ENCODE measurements around the gene PTPRD. TPM values are rescaled to one million over a fixed set of nuclear protein-coding genes. Genes with fewer than 3 reads are reported as not detected.

Gene PTPRD
- total RNA-seq, 1 experiment from 2014 or later, result not detected

DNA sequence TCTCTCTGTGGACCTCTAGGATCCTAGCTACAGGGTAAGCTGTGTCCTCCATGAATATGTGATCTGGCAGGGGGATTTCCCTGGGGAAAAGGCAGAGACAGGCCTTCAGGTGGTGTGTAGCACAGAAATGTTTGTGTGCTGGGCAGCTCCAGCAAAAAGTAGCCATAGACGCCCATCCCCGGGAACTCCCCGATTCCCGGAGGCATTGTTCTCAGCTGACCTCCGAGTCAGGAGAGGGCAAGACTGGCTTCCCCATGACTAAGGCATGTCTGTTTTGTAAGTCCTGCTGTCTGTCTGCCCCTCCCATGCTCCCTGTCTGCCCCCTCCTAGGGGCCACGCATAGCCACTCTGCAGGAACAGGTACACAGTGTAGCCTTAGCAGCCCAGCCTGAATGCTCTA lies 834.5 kb downstream of the PTPRD start:
- intact Hi-C loops (cut with micrococcal nuclease; ENCODE audit: unreplicated experiment), result no loop called here
- ChIA-PET CTCF (no interaction called here), POLR2A (no interaction called here)
- no peaks in the 10 kb centered on the region for H3K27me3 ChIP-seq (ENCODE audit: control insufficient read depth, insufficient read depth, low read length)
- TF ChIP-seq SIN3A (IDR thresholded peaks at IDR 0.05; ENCODE audit: borderline replicate concordance, insufficient read depth, low read depth, low read length) (no peak), POLR2AphosphoS5 (IDR thresholded peaks at IDR 0.05; ENCODE audit: low read depth, low read length) (no peak), TCF7L2 (IDR thresholded peaks at IDR 0.05; ENCODE audit: low read depth, low read length) (no peak)
- H3K4me1 ChIP-seq (ENCODE audit: control insufficient read depth, insufficient read depth, low read length), result no peaks in the 10 kb centered on the region
- no peaks in the 10 kb centered on the region for H3K9me3 ChIP-seq (ENCODE audit: control insufficient read depth, insufficient read depth, low read depth, low read length)
- DNase-seq (ENCODE audit: low read depth, low spot score) (no peak), ATAC-seq (no peak)
- no peak overlapping the region for H3K27ac ChIP-seq (ENCODE audit: low read length)
- no TSS peak for BruUV-seq (replicated peaks)
- in situ Hi-C loops (cut with HindIII; ENCODE audit: low pct_unique_long_range_greater_than_20kb, low sequenced_read_pairs), result no loop called here
- H3K4me3 ChIP-seq (ENCODE audit: low read depth in 2 of 2, low read length in 2 of 2), result no peak overlapping the region
- no peaks in the 10 kb centered on the region for H3K36me3 ChIP-seq (ENCODE audit: control insufficient read depth, insufficient read depth, low read length)

DNA sequence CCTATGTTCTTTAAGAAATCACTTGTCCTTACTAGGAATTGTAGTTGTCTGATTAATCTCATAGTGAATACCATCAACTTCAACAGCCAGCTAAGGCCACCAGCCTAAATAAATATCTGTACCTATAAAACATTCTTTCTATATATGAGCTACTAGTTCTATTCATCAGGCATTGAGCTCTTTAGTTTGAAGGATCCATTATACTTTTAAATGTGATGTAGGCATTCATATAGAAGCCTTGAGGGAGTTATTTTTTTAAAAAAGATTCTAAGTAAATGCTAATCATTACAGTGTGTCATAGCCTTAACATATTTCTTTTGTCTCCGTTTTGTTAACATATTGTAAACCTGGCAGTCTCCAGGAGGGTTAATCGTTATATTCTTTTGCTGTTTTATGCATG lies 838.3 kb downstream of the PTPRD start:
- in situ Hi-C loops (cut with HindIII; ENCODE audit: low pct_unique_long_range_greater_than_20kb, low sequenced_read_pairs) (no loop called here), intact Hi-C loops (cut with micrococcal nuclease; ENCODE audit: unreplicated experiment) (no loop called here)
- Histone ChIP-seq H3K9me3 (ENCODE audit: control insufficient read depth, insufficient read depth, low read depth, low read length) (no peaks in the 10 kb centered on the region), H3K27ac (ENCODE audit: low read length) (no peak overlapping the region), H3K4me1 (ENCODE audit: control insufficient read depth, insufficient read depth, low read length) (no peaks in the 10 kb centered on the region), H3K4me3 (ENCODE audit: low read depth in 2 of 2, low read length in 2 of 2) (no peak overlapping the region), H3K27me3 (ENCODE audit: control insufficient read depth, insufficient read depth, low read length) (no peaks in the 10 kb centered on the region), H3K36me3 (ENCODE audit: control insufficient read depth, insufficient read depth, low read length) (no peaks in the 10 kb centered on the region)
- DNase-seq (ENCODE audit: low read depth, low spot score), result no peak
- TF ChIP-seq TCF7L2 (IDR thresholded peaks at IDR 0.05; ENCODE audit: low read depth, low read length), result no peak
- TF ChIP-seq SIN3A (IDR thresholded peaks at IDR 0.05; ENCODE audit: borderline replicate concordance, insufficient read depth, low read depth, low read length), result no peak
- TF ChIP-seq, protein P1, sequence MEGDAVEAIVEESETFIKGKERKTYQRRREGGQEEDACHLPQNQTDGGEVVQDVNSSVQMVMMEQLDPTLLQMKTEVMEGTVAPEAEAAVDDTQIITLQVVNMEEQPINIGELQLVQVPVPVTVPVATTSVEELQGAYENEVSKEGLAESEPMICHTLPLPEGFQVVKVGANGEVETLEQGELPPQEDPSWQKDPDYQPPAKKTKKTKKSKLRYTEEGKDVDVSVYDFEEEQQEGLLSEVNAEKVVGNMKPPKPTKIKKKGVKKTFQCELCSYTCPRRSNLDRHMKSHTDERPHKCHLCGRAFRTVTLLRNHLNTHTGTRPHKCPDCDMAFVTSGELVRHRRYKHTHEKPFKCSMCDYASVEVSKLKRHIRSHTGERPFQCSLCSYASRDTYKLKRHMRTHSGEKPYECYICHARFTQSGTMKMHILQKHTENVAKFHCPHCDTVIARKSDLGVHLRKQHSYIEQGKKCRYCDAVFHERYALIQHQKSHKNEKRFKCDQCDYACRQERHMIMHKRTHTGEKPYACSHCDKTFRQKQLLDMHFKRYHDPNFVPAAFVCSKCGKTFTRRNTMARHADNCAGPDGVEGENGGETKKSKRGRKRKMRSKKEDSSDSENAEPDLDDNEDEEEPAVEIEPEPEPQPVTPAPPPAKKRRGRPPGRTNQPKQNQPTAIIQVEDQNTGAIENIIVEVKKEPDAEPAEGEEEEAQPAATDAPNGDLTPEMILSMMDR (IDR thresholded peaks at IDR 0.05), result no peak
- no peak for TF ChIP-seq POLR2AphosphoS5 (IDR thresholded peaks at IDR 0.05; ENCODE audit: low read depth, low read length)
- TF ChIP-seq, protein P2, sequence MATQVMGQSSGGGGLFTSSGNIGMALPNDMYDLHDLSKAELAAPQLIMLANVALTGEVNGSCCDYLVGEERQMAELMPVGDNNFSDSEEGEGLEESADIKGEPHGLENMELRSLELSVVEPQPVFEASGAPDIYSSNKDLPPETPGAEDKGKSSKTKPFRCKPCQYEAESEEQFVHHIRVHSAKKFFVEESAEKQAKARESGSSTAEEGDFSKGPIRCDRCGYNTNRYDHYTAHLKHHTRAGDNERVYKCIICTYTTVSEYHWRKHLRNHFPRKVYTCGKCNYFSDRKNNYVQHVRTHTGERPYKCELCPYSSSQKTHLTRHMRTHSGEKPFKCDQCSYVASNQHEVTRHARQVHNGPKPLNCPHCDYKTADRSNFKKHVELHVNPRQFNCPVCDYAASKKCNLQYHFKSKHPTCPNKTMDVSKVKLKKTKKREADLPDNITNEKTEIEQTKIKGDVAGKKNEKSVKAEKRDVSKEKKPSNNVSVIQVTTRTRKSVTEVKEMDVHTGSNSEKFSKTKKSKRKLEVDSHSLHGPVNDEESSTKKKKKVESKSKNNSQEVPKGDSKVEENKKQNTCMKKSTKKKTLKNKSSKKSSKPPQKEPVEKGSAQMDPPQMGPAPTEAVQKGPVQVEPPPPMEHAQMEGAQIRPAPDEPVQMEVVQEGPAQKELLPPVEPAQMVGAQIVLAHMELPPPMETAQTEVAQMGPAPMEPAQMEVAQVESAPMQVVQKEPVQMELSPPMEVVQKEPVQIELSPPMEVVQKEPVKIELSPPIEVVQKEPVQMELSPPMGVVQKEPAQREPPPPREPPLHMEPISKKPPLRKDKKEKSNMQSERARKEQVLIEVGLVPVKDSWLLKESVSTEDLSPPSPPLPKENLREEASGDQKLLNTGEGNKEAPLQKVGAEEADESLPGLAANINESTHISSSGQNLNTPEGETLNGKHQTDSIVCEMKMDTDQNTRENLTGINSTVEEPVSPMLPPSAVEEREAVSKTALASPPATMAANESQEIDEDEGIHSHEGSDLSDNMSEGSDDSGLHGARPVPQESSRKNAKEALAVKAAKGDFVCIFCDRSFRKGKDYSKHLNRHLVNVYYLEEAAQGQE (IDR thresholded peaks at IDR 0.05; ENCODE audit: insufficient read depth in 1 of 2, low read depth in 2 of 2, low read length in 1 of 2), result no peak
- no peak for ATAC-seq
- BruUV-seq (replicated peaks), result no TSS peak
- POLR2A ChIA-PET, result no interaction called here
- CTCF ChIA-PET, result no interaction called here

DNA sequence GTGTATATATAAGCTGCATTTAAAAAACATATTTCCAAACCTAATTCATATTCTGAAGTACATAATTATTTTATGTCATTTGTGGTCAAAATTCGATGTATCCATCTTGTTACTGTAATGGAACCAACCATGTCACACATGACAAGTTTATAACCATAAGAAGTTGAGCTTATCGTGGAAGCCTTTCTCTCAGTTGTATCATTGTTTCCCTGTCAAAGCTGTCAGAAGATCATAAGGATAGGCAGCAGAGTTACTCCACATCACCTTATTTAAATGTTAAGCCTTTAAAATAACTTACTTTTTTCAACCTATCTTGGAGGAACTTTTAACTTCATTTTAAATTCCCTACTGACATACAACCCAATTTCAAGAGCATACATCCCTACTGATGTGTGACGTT lies 841.5 kb downstream of the PTPRD start:
- H3K4me3 ChIP-seq (ENCODE audit: low read depth in 2 of 2, low read length in 2 of 2), result no peak overlapping the region
- no TSS peak for BruUV-seq (replicated peaks)
- ChIA-PET POLR2A (no interaction called here), CTCF (no interaction called here)
- TF ChIP-seq SIN3A (IDR thresholded peaks at IDR 0.05; ENCODE audit: borderline replicate concordance, insufficient read depth, low read depth, low read length), result no peak
- TF ChIP-seq, protein P2 (IDR thresholded peaks at IDR 0.05; ENCODE audit: insufficient read depth in 1 of 2, low read depth in 2 of 2, low read length in 1 of 2), result no peak
- TF ChIP-seq, protein P1 (IDR thresholded peaks at IDR 0.05), result no peak
- TF ChIP-seq TCF7L2 (IDR thresholded peaks at IDR 0.05; ENCODE audit: low read depth, low read length), result no peak
- no peak for TF ChIP-seq POLR2AphosphoS5 (IDR thresholded peaks at IDR 0.05; ENCODE audit: low read depth, low read length)
- no peak overlapping the region for H3K27ac ChIP-seq (ENCODE audit: low read length)
- DNase-seq (ENCODE audit: low read depth, low spot score) (no peak), ATAC-seq (no peak)
- H3K4me1 ChIP-seq (ENCODE audit: control insufficient read depth, insufficient read depth, low read length), result no peaks in the 10 kb centered on the region
- no peaks in the 10 kb centered on the region for H3K27me3 ChIP-seq (ENCODE audit: control insufficient read depth, insufficient read depth, low read length)
- in situ Hi-C loops (cut with HindIII; ENCODE audit: low pct_unique_long_range_greater_than_20kb, low sequenced_read_pairs), result no loop called here
- no peaks in the 10 kb centered on the region for H3K36me3 ChIP-seq (ENCODE audit: control insufficient read depth, insufficient read depth, low read length)
- intact Hi-C loops (cut with micrococcal nuclease; ENCODE audit: unreplicated experiment), result no loop called here
- H3K9me3 ChIP-seq (ENCODE audit: control insufficient read depth, insufficient read depth, low read depth, low read length), result no peaks in the 10 kb centered on the region
